Smooth muscle cell (in vitro differentiated cells): ENCODE measurements around the gene SFXN3. TPM values are rescaled to one million over a fixed set of nuclear protein-coding genes. Genes with fewer than 3 reads are reported as not detected.

ENCODE experiments used
- DNase-seq: peaks from one replicate; lab custom pipeline; 2025; ENCODE audit not compliant: unreplicated experiment; lab: John Stamatoyannopoulos, UW
- H2AFZ ChIP-seq: fragments of 200-600 bp; sonication (generic); 2 replicates; pipeline ENCODE4 v1.6.0; 2016; ENCODE audit warnings: antibody characterized with exemption, low read depth, mild to moderate bottlenecking
- H3F3A ChIP-seq: fragments of 200-600 bp; sonication (generic); 2 replicates; pipeline ENCODE4 v1.6.0; 2017; ENCODE audit warnings: antibody characterized with exemption, low read depth
- H3K27ac ChIP-seq: fragments of 200-600 bp; sonication (generic); 2 replicates; pipeline ENCODE4 v1.5.1; 2016; ENCODE audit warnings: low read depth, mild to moderate bottlenecking
- H3K27me3 ChIP-seq: fragments of 200-600 bp; sonication (generic); 2 replicates; pipeline ENCODE4 v1.6.1; 2016; ENCODE audit warnings: low read depth, mild to moderate bottlenecking
- H3K36me3 ChIP-seq: fragments of 200-600 bp; sonication (generic); 2 replicates; pipeline ENCODE4 v1.5.1; 2016; ENCODE audit warnings: low read depth
- H3K4me1 ChIP-seq: fragments of 200-600 bp; sonication (generic); 2 replicates; pipeline ENCODE4 v1.5.1; 2016; ENCODE audit warnings: low read depth
- H3K4me2 ChIP-seq: fragments of 200-600 bp; sonication (generic); 2 replicates; pipeline ENCODE4 v1.6.0; 2016; ENCODE audit warnings: mild to moderate bottlenecking
- H3K4me3 ChIP-seq: fragments of 200-600 bp; sonication (generic); 2 replicates; pipeline ENCODE4 v1.5.1; 2016; ENCODE audit warnings: mild to moderate bottlenecking
- H3K79me2 ChIP-seq: fragments of 200-600 bp; sonication (generic); 2 replicates; pipeline ENCODE4 v1.6.0; 2016; ENCODE audit warnings: low read depth, mild to moderate bottlenecking
- H3K9ac ChIP-seq: fragments of 200-600 bp; sonication (generic); 2 replicates; pipeline ENCODE4 v1.6.0; 2016; ENCODE audit warnings: low read depth
- H3K9me3 ChIP-seq: fragments of 200-600 bp; sonication (generic); replicated peaks from 2 replicates; pipeline ENCODE4 v1.5.1; 2016; ENCODE audit warnings: low read depth
- H4K20me1 ChIP-seq: fragments of 200-600 bp; sonication (generic); 2 replicates; pipeline ENCODE4 v1.6.0; 2016; ENCODE audit warnings: low read depth
- WGBS: methylation state at CpG from one replicate; pipeline ENCODE4 v1.1.7; 2016; ENCODE audit warnings: low lambda C conversion rate; 5-methylcytosine and 5-hydroxymethylcytosine counted together
- polyA plus RNA-seq: library from polyadenylated mRNA; unstranded; fragments of >200 nt; fragmentation: Nextera tagmentation; extraction: Ambion mirVana; gene quantifications from 2 replicates; pipeline ENCODE4 v1.2.1, GENCODE V29; 2016
- total RNA-seq: library from RNA; depleted of rRNA; stranded (reverse); fragments of >200 nt; gene quantifications from 2 replicates; pipeline ENCODE4 v1.2.3, GENCODE V29; 2014
- TF ChIP-seq, protein P1 (sequence below): fragments of 200-600 bp; sonication (generic); IDR thresholded peaks from 2 replicates; pipeline ENCODE4 v1.5.1; 2017; ENCODE audit warnings: borderline replicate concordance, mild to moderate bottlenecking, antibody characterized with exemption; ENCODE audit not compliant: insufficient read depth, poor library complexity, severe bottlenecking

SFXN3 gene
- total and polyA plus RNA-seq, 2 experiments from 2014 or later: 79.1 to 92.1 TPM

- no peak overlapping the region for H2AFZ ChIP-seq
- no peaks in the 10 kb centered on the region for H3K9me3 ChIP-seq
- 15% methylated on average over 15 of the region's 16 CpGs for WGBS
- H4K20me1 ChIP-seq: no peaks in the 10 kb centered on the region
- H3K4me1 ChIP-seq: peaks cover 22% of the 10 kb centered on the region
- H3K4me3 ChIP-seq: no peak overlapping the region
- H3F3A ChIP-seq: peaks cover 13% of the 10 kb centered on the region
- TF ChIP-seq, protein P1, sequence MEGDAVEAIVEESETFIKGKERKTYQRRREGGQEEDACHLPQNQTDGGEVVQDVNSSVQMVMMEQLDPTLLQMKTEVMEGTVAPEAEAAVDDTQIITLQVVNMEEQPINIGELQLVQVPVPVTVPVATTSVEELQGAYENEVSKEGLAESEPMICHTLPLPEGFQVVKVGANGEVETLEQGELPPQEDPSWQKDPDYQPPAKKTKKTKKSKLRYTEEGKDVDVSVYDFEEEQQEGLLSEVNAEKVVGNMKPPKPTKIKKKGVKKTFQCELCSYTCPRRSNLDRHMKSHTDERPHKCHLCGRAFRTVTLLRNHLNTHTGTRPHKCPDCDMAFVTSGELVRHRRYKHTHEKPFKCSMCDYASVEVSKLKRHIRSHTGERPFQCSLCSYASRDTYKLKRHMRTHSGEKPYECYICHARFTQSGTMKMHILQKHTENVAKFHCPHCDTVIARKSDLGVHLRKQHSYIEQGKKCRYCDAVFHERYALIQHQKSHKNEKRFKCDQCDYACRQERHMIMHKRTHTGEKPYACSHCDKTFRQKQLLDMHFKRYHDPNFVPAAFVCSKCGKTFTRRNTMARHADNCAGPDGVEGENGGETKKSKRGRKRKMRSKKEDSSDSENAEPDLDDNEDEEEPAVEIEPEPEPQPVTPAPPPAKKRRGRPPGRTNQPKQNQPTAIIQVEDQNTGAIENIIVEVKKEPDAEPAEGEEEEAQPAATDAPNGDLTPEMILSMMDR: no peak
- no peaks in the 10 kb centered on the region for H3K79me2 ChIP-seq
- no peak overlapping the region for H3K27ac ChIP-seq
- no peak overlapping the region for H3K9ac ChIP-seq
- H3K36me3 ChIP-seq: no peaks in the 10 kb centered on the region
- peaks cover 62% of the 10 kb centered on the region for H3K27me3 ChIP-seq
- DNase-seq: no peak
- no peak overlapping the region for H3K4me2 ChIP-seq
These were observed 16.2 kb downstream of the SFXN3 start for GRCh38 chr10:101047268-101047667.

DNA sequence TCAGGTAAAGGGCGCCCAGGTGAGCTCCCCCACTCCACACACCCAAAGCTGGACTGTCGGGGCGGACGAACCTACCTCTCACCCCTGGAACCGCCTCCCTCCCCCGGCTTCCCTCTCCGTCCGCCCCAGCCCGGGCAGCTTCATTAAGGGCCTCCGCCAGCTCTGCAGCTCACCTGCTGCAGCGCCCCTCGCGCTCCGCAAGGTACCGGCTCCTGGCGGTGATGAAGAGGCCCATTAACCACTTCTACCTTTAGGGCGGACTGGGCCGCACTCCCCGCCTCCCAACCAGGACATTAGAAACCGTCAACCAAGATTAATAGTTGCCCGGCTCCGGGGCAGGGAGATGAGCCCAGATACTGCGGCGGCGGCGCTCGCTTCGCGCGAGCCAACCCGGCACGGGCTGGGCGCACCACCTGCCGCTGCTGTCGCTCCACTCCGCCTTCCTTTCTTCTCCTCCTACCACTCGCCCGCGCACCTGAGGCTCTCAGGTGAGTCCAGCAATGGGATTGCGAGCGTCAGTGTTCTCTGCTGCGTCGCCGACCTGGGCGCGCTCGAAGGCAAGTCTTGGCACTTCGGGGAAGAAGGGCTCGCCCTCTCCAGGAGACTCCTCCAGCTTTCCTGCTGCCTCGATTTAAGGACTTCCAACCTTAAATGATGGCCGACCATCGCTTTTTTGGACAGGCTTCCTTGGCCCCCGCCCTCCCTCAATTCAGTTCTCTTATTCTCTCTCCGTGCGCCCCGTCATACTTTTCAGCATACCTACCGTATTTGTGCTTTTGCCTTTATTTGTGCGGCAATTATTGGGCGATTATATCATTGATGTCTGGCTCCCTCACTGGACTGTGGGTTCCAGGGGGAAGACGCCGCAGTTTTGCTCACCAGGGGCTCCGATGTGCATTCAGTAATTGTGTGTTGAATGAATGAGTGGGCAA lies 17.2 kb downstream of the SFXN3 start:
- WGBS: 9% methylated on average over 60 of the region's 62 CpGs
- TF ChIP-seq, protein P1: no peak
- H3K27ac ChIP-seq: no peak overlapping the region

DNA sequence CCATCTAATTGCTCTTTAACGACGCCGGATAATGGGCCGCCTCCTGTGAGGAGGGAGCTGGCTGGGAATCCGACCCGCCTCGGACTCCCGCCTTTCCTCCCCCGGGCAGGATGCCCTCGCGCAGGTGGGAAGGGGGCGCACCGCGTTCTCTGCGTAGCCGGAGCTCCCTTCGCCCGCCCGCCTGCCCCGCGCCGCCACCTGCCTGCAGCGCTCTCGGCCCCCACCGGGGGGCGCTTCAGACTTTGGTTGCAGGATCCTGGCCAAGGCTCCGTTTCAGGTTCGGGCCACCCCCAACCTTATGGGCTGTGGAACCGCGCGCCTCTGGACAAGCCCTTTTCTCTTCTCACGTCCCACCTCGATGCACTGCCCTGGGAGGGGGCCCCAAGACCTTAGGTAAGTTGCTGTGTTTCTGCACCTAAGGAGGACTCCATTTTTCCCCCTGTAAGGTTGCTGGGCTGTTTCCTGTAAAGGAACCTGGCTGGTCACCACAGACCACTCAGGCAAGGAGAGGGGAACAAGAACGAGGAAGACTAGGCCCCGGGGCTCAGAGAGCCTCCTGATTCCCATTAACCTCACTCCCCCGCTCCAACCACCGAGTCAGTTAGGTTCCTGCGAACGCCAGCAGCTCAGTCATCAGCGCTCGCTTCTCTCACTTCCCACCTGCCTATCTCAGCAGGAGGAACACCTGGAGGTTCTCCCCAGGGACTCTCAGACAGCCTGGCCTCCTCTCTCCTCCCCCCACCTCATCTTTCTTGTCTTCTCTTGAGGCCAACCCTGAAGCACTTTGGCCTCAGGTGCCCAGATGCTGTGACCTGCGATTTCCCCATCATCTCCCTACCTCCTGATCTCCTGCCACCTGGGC lies 19.4 kb downstream of the SFXN3 start:
- WGBS: 15% methylated on average over 37 of the region's 42 CpGs
- no peaks in the 10 kb centered on the region for H3K36me3 ChIP-seq
- peaks cover 14% of the 10 kb centered on the region for H3K4me1 ChIP-seq
- peak; percentile 37 for DNase-seq
- no peaks in the 10 kb centered on the region for H3F3A ChIP-seq
- H3K27ac ChIP-seq: no peak overlapping the region
- peak overlapping the region; percentile 67 for H3K4me2 ChIP-seq
- no peak overlapping the region for H3K9ac ChIP-seq
- no peaks in the 10 kb centered on the region for H4K20me1 ChIP-seq
- H3K9me3 ChIP-seq: no peaks in the 10 kb centered on the region
- TF ChIP-seq, protein P1: peak; percentile 86
- H3K27me3 ChIP-seq: peaks cover 58% of the 10 kb centered on the region
- peak overlapping the region; percentile 21 for H3K4me3 ChIP-seq
- no peaks in the 10 kb centered on the region for H3K79me2 ChIP-seq
- no peak overlapping the region for H2AFZ ChIP-seq

More for the DNA sequence above, 17.2 kb downstream of the SFXN3 start:
- peaks cover 62% of the 10 kb centered on the region for H3K27me3 ChIP-seq
- no peak overlapping the region for H2AFZ ChIP-seq
- no peaks in the 10 kb centered on the region for H4K20me1 ChIP-seq
- peaks cover 20% of the 10 kb centered on the region for H3K4me1 ChIP-seq
- H3K9me3 ChIP-seq: no peaks in the 10 kb centered on the region
- no peaks in the 10 kb centered on the region for H3K36me3 ChIP-seq
- DNase-seq: no peak
- H3K4me3 ChIP-seq: no peak overlapping the region
- H3K4me2 ChIP-seq: no peak overlapping the region
- H3K9ac ChIP-seq: no peak overlapping the region
- H3K79me2 ChIP-seq: no peaks in the 10 kb centered on the region
- H3F3A ChIP-seq: peaks cover 10% of the 10 kb centered on the region
